Epithelial cell of proximal tubule (primary cell): Measurements from ENCODE around the gene DEGS1. TPM values are rescaled to one million over a fixed set of nuclear protein-coding genes. Genes with fewer than 3 reads are reported as not detected.

ENCODE experiments used
- DNase-seq: peaks from one replicate; pipeline ENCODE4 v3.0.0-alpha.2; 2011; ENCODE audit warnings: low read depth
- H3K4me3 ChIP-seq: 2 replicates; pipeline ENCODE4 v1.5.1; 2011; ENCODE audit warnings: low read depth, mild to moderate bottlenecking, low read length
- total RNA-seq: library from RNA; depleted of rRNA; stranded (reverse); fragments of >200 nt; gene quantifications from 2 replicates; pipeline ENCODE4 v1.2.3, GENCODE V29; 2015
- TF ChIP-seq, protein P1 (sequence below): conservative IDR thresholded peaks from 2 replicates; pipeline ENCODE4 v1.5.1; 2012; ENCODE audit warnings: low read depth, mild to moderate bottlenecking, low read length

The DEGS1 gene
- total RNA-seq, 1 donor from 2014 or later, result 90.5 TPM

DNA sequence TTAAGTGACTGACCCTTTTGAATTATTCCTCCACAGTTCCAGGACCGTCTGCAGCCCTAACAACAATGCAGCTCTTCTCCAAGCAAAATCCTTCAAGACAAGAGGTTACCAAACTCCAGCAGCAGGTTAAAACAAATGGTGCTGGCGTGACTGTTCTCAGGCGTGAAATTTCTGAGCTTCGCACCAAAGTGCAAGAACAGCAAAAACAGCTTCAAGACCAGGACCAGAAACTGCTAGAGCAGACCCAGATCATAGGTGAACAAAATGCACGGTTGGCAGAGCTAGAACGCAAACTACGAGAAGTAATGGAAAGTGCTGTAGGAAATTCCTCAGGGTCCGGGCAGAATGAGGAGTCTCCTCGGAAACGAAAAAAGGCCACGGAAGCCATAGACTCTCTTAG, 25.7 kb upstream of the DEGS1 start:
- no peak overlapping the region for H3K4me3 ChIP-seq
- TF ChIP-seq, protein P1, sequence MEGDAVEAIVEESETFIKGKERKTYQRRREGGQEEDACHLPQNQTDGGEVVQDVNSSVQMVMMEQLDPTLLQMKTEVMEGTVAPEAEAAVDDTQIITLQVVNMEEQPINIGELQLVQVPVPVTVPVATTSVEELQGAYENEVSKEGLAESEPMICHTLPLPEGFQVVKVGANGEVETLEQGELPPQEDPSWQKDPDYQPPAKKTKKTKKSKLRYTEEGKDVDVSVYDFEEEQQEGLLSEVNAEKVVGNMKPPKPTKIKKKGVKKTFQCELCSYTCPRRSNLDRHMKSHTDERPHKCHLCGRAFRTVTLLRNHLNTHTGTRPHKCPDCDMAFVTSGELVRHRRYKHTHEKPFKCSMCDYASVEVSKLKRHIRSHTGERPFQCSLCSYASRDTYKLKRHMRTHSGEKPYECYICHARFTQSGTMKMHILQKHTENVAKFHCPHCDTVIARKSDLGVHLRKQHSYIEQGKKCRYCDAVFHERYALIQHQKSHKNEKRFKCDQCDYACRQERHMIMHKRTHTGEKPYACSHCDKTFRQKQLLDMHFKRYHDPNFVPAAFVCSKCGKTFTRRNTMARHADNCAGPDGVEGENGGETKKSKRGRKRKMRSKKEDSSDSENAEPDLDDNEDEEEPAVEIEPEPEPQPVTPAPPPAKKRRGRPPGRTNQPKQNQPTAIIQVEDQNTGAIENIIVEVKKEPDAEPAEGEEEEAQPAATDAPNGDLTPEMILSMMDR, result no peak
- no peak for DNase-seq

DNA sequence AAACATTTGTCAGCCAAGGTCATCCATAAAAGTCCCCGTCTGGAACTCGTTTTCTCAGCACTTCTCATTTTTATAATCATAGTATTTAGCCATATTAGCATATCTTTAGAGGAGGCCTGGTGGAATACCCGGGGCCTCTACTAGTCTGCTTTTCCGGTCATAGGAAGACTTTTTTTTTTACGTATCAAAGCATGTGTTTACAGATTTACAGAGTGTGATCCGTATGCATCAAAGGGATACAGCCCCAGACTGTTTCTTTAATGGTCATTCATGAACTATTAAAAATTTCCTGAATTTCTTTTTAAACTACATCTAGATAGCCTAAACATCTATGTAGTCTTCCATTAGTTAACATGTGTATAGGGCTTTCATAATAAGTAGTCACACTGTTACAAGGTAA, 23.5 kb upstream of the DEGS1 start:
- H3K4me3 ChIP-seq, result no peak overlapping the region
- DNase-seq, result no peak
- TF ChIP-seq, protein P1, result no peak

DNA sequence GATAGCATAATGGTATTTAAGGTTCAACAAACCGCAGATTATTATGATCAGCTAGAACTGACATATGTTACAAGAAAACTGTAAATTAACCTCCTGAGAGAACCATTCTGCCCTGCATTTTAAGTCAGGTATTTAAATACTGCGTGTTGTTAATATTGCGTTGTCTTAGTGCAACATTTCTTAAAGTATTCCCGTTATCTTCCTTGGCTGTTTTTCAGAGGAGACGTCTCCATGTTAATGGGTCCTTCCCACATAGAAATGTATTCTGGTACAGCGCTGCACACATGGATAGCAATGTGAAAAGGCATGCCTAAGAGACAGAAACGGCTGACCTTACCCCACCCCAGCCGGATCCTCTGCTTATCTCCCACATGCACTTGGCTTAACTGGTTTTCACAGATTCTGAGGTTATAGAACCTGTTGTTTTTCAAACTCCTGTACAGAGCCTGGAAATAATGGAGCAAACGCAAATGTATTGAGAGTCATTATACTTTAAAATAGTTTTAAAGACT, 22.8 kb upstream of the DEGS1 start:
- TF ChIP-seq, protein P1, result no peak
- H3K4me3 ChIP-seq, result no peak overlapping the region
- no peak for DNase-seq

DNA sequence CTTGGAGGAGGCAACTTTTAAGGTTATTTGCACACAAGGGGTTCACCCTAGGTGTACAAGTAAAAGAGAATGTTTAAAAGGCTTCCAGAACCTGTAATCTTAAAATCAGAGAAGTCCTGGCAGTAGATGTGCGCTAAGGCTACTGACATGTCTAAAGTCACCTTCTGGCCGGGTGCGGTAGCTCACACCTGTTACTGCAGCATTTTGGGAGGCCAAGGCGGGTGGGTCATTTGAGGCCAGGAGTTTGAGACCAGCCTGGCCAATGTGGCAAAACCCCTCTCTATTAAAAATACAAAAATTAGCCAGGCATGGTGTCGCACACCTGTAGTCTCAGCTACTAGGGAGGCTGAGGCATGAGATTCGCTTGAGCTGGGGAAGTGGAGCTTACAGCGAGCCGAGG, 20.3 kb upstream of the DEGS1 start:
- H3K4me3 ChIP-seq, result no peak overlapping the region
- TF ChIP-seq, protein P1, result no peak
- no peak for DNase-seq

DNA sequence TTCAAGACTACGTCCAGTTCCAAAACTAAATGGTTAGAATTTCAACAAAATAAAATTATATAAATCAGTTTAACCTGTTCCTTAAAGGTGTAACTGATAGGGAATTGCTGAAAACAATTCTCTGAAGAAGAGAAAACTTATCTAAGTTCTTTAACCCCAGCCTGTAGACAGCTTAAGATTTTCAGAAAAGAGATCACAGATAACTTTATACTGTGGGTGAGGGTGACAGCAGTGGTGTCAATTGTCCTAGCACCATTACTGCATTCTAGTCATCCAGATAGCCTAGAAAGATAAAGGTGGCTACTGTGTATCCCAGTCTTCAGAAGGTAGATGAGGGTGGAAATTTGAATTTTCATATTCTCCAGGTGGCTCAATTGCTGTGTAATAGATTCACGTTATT, 19.7 kb upstream of the DEGS1 start:
- H3K4me3 ChIP-seq, result no peak overlapping the region
- TF ChIP-seq, protein P1, result no peak
- DNase-seq, result no peak

DNA sequence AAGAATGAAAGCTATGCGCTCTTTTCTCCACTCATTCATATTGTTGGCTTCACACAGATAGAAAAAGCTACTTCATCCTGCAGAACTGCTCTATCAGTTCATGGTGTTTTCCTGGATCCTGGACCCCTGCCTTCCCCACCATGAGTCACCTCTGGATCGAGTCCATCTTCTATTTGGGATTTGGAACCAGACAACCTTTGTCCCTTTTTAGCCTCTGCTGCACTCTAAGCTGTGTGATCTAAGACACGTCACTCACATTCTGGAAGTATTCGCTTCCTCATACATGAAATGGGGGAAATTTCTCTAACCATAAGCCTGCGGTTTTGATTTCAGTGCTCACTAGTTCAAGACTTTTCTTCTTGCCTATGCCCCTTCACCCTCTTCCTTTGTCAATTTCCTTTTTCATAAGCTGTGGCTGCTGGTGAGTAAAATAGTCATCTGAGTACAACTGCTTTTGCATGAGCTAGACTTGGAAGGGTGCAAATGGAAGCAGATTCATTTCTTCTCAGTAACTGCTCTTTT, 14.1 kb upstream of the DEGS1 start:
- no peak overlapping the region for H3K4me3 ChIP-seq
- peak; percentile 90 for DNase-seq
- TF ChIP-seq, protein P1, result no peak

DNA sequence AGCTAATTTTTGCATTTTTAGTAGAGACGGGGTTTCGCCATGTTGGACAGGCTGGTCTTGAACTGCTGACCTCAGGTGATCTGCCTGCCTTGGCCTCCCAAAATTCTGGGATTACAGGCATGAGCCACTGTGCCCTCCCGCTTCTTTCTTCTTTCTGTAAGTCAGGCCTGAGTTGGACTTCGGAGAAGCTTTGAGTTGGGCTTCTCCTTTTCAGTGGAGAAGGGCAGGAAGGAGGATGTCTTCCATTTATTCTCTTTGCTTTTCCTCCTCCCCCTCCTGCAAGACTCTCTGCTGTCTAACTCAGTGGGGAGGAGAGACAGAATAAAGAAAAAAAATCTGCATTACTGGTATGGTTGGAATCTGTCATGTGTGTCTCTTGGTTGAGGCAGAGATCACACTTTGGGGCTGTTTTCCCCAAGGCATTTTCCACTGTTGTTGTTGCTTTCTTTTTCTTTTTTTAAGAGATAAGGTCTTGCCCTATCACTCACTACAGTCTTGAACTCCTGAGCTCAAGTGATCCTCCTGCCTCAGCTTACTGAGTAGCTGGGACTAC, 13.2 kb upstream of the DEGS1 start:
- DNase-seq, result no peak
- TF ChIP-seq, protein P1, result no peak
- H3K4me3 ChIP-seq, result no peak overlapping the region
